HUES48 (cell line): Measurements from ENCODE around the gene MSI2.

Source experiments
- H3K27ac ChIP-seq: one replicate; pipeline ENCODE4 v1.7.0; 2013; ENCODE audit warnings: low read depth, low read length, inconsistent platforms
- H3K27me3 ChIP-seq: 2 replicates; pipeline ENCODE4 v1.6.1; 2013; ENCODE audit warnings: mild to moderate bottlenecking, low read length; ENCODE audit not compliant: control insufficient read depth, insufficient read depth
- H3K36me3 ChIP-seq: 2 replicates; pipeline ENCODE4 v1.6.1; 2013; ENCODE audit warnings: low read length; ENCODE audit not compliant: control insufficient read depth, insufficient read depth
- H3K4me1 ChIP-seq: 2 replicates; pipeline ENCODE4 v1.6.1; 2013; ENCODE audit warnings: mild to moderate bottlenecking, low read length; ENCODE audit not compliant: control insufficient read depth, insufficient read depth
- H3K4me3 ChIP-seq: 2 replicates; pipeline ENCODE4 v1.5.1; 2013; ENCODE audit warnings: mild to moderate bottlenecking, low read depth, low read length
- H3K9ac ChIP-seq: 2 replicates; pipeline ENCODE4 v1.6.1; 2013; ENCODE audit warnings: mild to moderate bottlenecking, low read depth, low read length, moderate library complexity
- H3K9me3 ChIP-seq: 2 replicates; pipeline ENCODE4 v1.6.1; 2013; ENCODE audit warnings: low read length; ENCODE audit not compliant: control insufficient read depth, insufficient read depth

MSI2 gene

GRCh38 chr17:57579245-57579644, 322.9 kb downstream of the MSI2 start:
- peaks cover 17% of the 10 kb centered on the region for H3K4me1 ChIP-seq

GRCh38 chr17:57580055-57580739, 323.9 kb downstream of the MSI2 start:
- H3K27me3 ChIP-seq: no peaks in the 10 kb centered on the region
- no peaks in the 10 kb centered on the region for H3K9me3 ChIP-seq
- H3K4me3 ChIP-seq: no peak overlapping the region
- no peak overlapping the region for H3K9ac ChIP-seq
- peaks cover 17% of the 10 kb centered on the region for H3K4me1 ChIP-seq
- H3K27ac ChIP-seq: no peak overlapping the region
- no peaks in the 10 kb centered on the region for H3K36me3 ChIP-seq

More at GRCh38 chr17:57579245-57579644, 322.9 kb downstream of the MSI2 start:
- H3K36me3 ChIP-seq: no peaks in the 10 kb centered on the region
- H3K4me3 ChIP-seq: no peak overlapping the region
- H3K27me3 ChIP-seq: no peaks in the 10 kb centered on the region
- H3K9ac ChIP-seq: no peak overlapping the region
- no peaks in the 10 kb centered on the region for H3K9me3 ChIP-seq
- H3K27ac ChIP-seq: no peak overlapping the region

- H3K36me3 ChIP-seq: no peaks in the 10 kb centered on the region
- no peak overlapping the region for H3K9ac ChIP-seq
- no peaks in the 10 kb centered on the region for H3K9me3 ChIP-seq
- H3K27me3 ChIP-seq: no peaks in the 10 kb centered on the region
- peaks cover 13% of the 10 kb centered on the region for H3K4me1 ChIP-seq
- no peak overlapping the region for H3K27ac ChIP-seq
- H3K4me3 ChIP-seq: no peak overlapping the region
These were observed 326.8 kb downstream of the MSI2 start for GRCh38 chr17:57582881-57583756.

- Histone ChIP-seq H3K27ac (no peak overlapping the region), H3K27me3 (no peaks in the 10 kb centered on the region), H3K4me3 (no peak overlapping the region)
These were observed 327.8 kb downstream of the MSI2 start for GRCh38 chr17:57584050-57584551.

GRCh38 chr17:57585341-57586195, 329.2 kb downstream of the MSI2 start:
- Histone ChIP-seq H3K4me1 (peaks cover 11% of the 10 kb centered on the region; the same call in 1 of the 2 replicates), H3K36me3 (no peaks in the 10 kb centered on the region), H3K27ac (no peak overlapping the region), H3K9me3 (no peaks in the 10 kb centered on the region), H3K9ac (no peak overlapping the region), H3K4me3 (no peak overlapping the region), H3K27me3 (no peaks in the 10 kb centered on the region)

More at GRCh38 chr17:57584050-57584551, 327.8 kb downstream of the MSI2 start:
- H3K9ac ChIP-seq: no peak overlapping the region; the same call in 1 of the 2 replicates
- peaks cover 11% of the 10 kb centered on the region; the same call in 1 of the 2 replicates for H3K4me1 ChIP-seq
- H3K36me3 ChIP-seq: no peaks in the 10 kb centered on the region
- no peaks in the 10 kb centered on the region for H3K9me3 ChIP-seq

GRCh38 chr17:57586196-57586740, 329.9 kb downstream of the MSI2 start:
- H3K9me3 ChIP-seq: no peaks in the 10 kb centered on the region
- H3K4me3 ChIP-seq: no peak overlapping the region
- H3K9ac ChIP-seq: no peak overlapping the region
- no peaks in the 10 kb centered on the region for H3K36me3 ChIP-seq
- no peak overlapping the region for H3K27ac ChIP-seq
- no peaks in the 10 kb centered on the region for H3K27me3 ChIP-seq
- peaks cover 11% of the 10 kb centered on the region; the same call in 1 of the 2 replicates for H3K4me1 ChIP-seq

GRCh38 chr17:57586742-57587141, 330.4 kb downstream of the MSI2 start:
- Histone ChIP-seq H3K27me3 (no peaks in the 10 kb centered on the region), H3K36me3 (no peaks in the 10 kb centered on the region), H3K4me1 (peaks cover 11% of the 10 kb centered on the region; the same call in 1 of the 2 replicates)

GRCh38 chr17:57587193-57587969, 331.1 kb downstream of the MSI2 start:
- Histone ChIP-seq H3K36me3 (no peaks in the 10 kb centered on the region), H3K9ac (no peak overlapping the region), H3K4me3 (no peak overlapping the region), H3K4me1 (peaks cover 11% of the 10 kb centered on the region; the same call in 1 of the 2 replicates), H3K9me3 (no peaks in the 10 kb centered on the region), H3K27me3 (no peaks in the 10 kb centered on the region), H3K27ac (no peak overlapping the region)

More at GRCh38 chr17:57586742-57587141, 330.4 kb downstream of the MSI2 start:
- Histone ChIP-seq H3K9me3 (no peaks in the 10 kb centered on the region), H3K4me3 (no peak overlapping the region), H3K9ac (no peak overlapping the region), H3K27ac (no peak overlapping the region)

GRCh38 chr17:57588086-57588485, 331.8 kb downstream of the MSI2 start:
- no peak overlapping the region for H3K27ac ChIP-seq
- H3K27me3 ChIP-seq: no peaks in the 10 kb centered on the region
- H3K4me1 ChIP-seq: peaks cover 11% of the 10 kb centered on the region; the same call in 1 of the 2 replicates
- no peak overlapping the region for H3K4me3 ChIP-seq
- no peaks in the 10 kb centered on the region for H3K36me3 ChIP-seq
- H3K9ac ChIP-seq: no peak overlapping the region
- H3K9me3 ChIP-seq: no peaks in the 10 kb centered on the region
